Glutamatergic neuron (in vitro differentiated cells): ENCODE results near the gene CDH22. TPM values are rescaled to one million over a fixed set of nuclear protein-coding genes. Genes with fewer than 3 reads are reported as not detected.

ENCODE experiments used
- DNase-seq: peaks from one replicate; pipeline ENCODE4 v3.0.0; 2022
- H3K27ac Mint-ChIP-seq: one replicate; pipeline ENCODE4 v1.8.0; 2020; ENCODE audit warnings: mild to moderate bottlenecking, mixed read lengths, inconsistent platforms; ENCODE audit not compliant: unreplicated experiment
- H3K27me3 Mint-ChIP-seq: one replicate; pipeline ENCODE4 v1.8.0; 2020; ENCODE audit warnings: mild to moderate bottlenecking, moderate library complexity, mixed read lengths, inconsistent platforms; ENCODE audit not compliant: unreplicated experiment
- H3K36me3 Mint-ChIP-seq: one replicate; pipeline ENCODE4 v1.8.0; 2020; ENCODE audit warnings: mild to moderate bottlenecking, mixed read lengths, inconsistent platforms; ENCODE audit not compliant: unreplicated experiment
- H3K4me1 Mint-ChIP-seq: one replicate; pipeline ENCODE4 v1.8.0; 2020; ENCODE audit warnings: mild to moderate bottlenecking, low read depth, mixed read lengths, inconsistent platforms; ENCODE audit not compliant: unreplicated experiment
- H3K4me3 Mint-ChIP-seq: one replicate; pipeline ENCODE4 v1.8.0; 2020; ENCODE audit warnings: mild to moderate bottlenecking, mixed read lengths, inconsistent platforms; ENCODE audit not compliant: unreplicated experiment
- H3K9me3 Mint-ChIP-seq: one replicate; pipeline ENCODE4 v1.8.0; 2020; ENCODE audit warnings: mild to moderate bottlenecking, moderate library complexity, mixed read lengths, inconsistent platforms; ENCODE audit not compliant: unreplicated experiment
- CTCF ChIP-seq: fragments of 200-600 bp; sonication (generic); IDR thresholded peaks from one replicate; pipeline ENCODE4 v1.5.0; 2021; ENCODE audit not compliant: partially characterized antibody, unreplicated experiment
- total RNA-seq: library from RNA; stranded (reverse); fragmentation: NEBNext Ultra II Directional; extraction: Animal tissue kit (Norgen Biotek cat#: 25700); gene quantifications from one replicate; pipeline ENCODE4 v1.2.1, GENCODE V29; 2021; ENCODE audit not compliant: unreplicated experiment

The CDH22 gene
- total RNA-seq, 1 donor from 2014 or later: 7.9 TPM

DNA sequence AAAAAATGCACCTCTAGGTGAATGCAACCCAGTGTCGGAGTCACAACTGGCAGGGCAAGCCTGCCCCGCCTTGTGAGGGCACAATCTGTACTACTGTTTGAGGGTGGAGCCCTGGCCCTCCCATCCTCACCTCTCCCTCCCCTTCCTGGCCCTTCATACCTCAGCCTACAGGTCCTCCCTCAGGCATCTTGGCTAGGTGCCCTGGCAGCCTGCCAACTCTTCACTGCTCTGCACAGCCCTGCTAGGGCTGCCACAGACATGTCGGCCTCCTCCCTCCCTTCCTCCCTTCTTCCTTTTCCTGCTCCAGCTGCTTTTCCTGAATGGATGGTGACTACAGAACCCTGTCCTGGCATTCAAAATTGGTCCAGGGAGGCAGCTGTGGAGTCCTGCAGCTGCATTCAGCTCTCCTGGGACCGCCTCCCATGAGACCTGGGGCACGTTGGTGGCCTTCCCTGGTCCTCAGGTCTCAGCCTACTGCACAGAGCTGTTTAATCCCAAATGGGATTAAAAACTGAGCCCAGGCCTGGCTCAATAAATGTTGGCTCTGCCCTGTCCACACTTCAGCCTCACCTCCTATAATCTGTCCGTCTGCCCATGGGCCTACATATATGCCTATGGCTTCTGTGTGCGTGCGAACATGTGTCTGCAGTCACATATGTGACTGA is 52.7 kb downstream of the CDH22 start:
- Mint-ChIP-seq H3K27ac (no peak overlapping the region), H3K27me3 (peaks cover 19% of the 10 kb centered on the region), H3K4me3 (no peak overlapping the region), H3K9me3 (no peaks in the 10 kb centered on the region), H3K4me1 (peaks cover 8% of the 10 kb centered on the region), H3K36me3 (no peaks in the 10 kb centered on the region)
- TF ChIP-seq CTCF: no peak
- no peak for DNase-seq

DNA sequence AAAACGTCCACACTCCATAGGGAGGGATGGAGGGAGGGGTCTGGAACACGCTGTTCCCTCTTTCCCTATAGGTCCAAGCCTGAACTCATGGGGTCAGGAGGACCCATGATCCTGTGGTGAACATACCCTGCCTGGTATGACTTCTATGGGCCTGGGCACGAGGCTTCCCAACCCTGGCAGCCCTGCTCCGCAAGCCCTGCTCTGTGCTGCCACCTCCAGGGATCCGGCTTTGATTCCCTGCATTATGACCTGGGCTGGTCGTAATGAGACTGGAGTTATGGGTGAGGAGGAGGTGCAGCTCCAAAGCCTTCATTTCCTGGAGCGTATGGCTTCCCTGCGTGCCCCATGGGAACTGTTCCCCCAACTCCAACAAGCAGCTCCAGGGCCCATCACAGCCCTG is 54.9 kb downstream of the CDH22 start:
- no peak overlapping the region for H3K4me3 Mint-ChIP-seq
- peak; percentile 49 for DNase-seq
- peaks cover 2% of the 10 kb centered on the region for H3K9me3 Mint-ChIP-seq
- peaks cover 11% of the 10 kb centered on the region for H3K4me1 Mint-ChIP-seq
- H3K36me3 Mint-ChIP-seq: peaks cover 5% of the 10 kb centered on the region
- peaks cover 20% of the 10 kb centered on the region for H3K27me3 Mint-ChIP-seq
- no peak for TF ChIP-seq CTCF
- H3K27ac Mint-ChIP-seq: no peak overlapping the region

DNA sequence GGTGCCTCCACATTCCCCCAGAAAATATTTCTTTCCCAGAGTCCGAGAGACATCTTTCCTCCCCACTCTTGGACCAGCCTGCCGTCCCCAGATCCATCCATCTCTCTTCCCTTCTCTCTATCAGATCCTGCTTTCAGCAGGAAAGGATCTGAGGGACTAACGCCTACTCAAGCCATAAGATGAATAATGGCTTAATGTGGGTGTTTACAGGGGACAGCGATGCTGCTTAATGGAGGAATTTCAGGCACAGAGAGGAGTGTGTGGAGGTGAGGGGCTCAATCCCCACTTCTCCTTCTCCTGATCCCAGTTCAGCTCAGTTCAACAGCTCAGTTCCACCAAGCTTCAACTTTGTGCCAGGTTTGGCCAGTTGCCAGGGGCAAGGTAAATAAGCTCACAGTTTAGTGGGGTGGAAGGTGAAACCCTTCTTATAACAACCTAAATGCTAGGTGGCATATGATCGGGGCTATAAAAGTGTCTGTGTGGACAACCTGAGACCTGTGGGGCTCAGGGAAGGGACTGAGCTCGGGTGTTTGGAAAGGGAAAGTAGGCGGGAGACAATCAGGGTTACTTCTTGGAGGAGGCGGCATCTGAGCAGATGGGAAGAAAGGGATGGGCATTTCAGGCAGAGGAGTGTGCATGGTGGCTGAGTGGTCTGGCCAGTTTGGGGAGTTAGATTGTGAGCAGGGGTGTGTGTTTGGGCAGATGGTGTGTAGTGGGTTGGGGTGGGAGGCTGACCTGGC is 55.8 kb downstream of the CDH22 start:
- DNase-seq: no peak
- peaks cover 2% of the 10 kb centered on the region for H3K9me3 Mint-ChIP-seq
- H3K27ac Mint-ChIP-seq: no peak overlapping the region
- H3K4me1 Mint-ChIP-seq: peaks cover 11% of the 10 kb centered on the region
- peaks cover 5% of the 10 kb centered on the region for H3K36me3 Mint-ChIP-seq
- peaks cover 20% of the 10 kb centered on the region for H3K27me3 Mint-ChIP-seq
- no peak for TF ChIP-seq CTCF
- no peak overlapping the region for H3K4me3 Mint-ChIP-seq

DNA sequence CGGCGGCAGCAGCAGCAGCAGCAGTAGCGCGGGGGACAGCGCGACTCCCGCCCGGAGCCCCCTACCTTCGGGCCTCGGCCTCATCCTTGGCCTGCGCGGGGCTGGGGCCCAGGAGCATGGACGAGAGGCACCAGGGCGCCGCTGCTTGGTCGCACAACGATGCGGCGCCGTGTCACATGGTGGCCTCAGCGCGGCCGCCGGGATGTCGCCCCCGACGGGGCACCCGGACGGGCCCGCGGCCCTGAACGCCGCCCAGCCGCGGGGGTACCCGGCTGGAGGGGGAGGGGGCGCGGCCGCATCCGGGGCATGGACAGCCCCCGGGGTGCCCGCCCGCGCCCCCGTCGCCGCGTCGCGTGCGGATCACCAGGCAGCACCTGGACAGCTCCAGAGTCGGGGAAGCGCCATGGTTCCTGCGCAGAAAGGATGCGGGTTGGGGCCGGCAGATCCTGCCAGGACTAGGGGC is 57.1 kb downstream of the CDH22 start:
- DNase-seq: no peak
- Mint-ChIP-seq H3K4me3 (no peak overlapping the region), H3K36me3 (peaks cover 5% of the 10 kb centered on the region), H3K27ac (no peak overlapping the region), H3K4me1 (peaks cover 14% of the 10 kb centered on the region), H3K9me3 (peaks cover 2% of the 10 kb centered on the region), H3K27me3 (peaks cover 20% of the 10 kb centered on the region)
- TF ChIP-seq CTCF: no peak

DNA sequence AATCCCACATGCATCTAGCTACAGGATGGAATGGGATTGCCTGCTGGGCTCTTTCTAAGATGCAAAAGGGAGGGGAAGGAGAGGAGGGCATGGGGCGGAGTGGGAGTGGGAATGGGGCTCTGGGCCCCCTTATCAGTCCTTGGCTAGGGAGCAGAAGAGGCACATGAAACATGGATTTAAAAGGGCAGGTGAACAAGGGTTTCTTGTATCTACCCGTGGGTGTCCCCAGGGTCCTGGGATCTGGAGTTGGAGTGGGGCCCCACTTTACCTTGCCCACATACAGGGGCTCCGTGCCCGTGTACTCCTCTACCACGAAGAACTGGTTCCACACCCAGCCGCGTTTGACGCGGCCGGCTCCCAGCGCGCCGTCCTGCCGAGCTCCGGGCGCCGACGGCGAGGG is 57.5 kb downstream of the CDH22 start:
- Mint-ChIP-seq H3K36me3 (peaks cover 5% of the 10 kb centered on the region), H3K4me3 (no peak overlapping the region), H3K9me3 (peaks cover 2% of the 10 kb centered on the region), H3K4me1 (peaks cover 15% of the 10 kb centered on the region), H3K27me3 (peaks cover 20% of the 10 kb centered on the region), H3K27ac (no peak overlapping the region)
- no peak for DNase-seq
- TF ChIP-seq CTCF: no peak
